ENCODE data around the gene MRPL2.
"Not testable (repeated sequence)": the region's sequence is repeated elsewhere in the genome, so short reads cannot be mapped to it uniquely, and the experiment has no call there.

MRPL2 gene

DNA sequence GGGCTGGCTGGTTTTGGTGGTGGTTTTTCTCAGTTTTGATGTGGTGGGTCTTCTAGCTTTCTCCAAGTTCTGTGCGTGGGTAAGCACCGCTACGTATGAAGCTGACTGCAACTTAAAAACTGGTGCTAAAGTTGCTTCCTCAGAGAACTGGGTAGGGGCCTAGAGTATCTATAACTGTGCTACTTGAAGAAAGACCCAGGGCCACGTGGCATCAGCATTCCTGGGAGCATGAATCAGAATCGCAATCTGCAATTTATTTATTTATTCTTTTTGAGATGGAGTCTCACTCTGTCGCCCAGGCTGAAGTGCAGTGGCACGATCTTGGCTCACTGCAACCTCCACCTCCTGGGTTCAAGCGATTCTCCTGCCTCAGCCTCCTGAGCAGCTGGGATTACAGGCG lies 22.7 kb upstream of the MRPL2 start:
- not testable (repeated sequence) for DNase-seq (ENCODE audit: low read depth, low spot score); H3K4me1 ChIP-seq (ENCODE audit: control insufficient read depth, insufficient read depth, low read length); H3K9me3 ChIP-seq (ENCODE audit: control insufficient read depth, insufficient read depth, low read length); H3K4me3 ChIP-seq (ENCODE audit: low read length); H3K27ac ChIP-seq (ENCODE audit: low read length); H3K36me3 ChIP-seq (ENCODE audit: control insufficient read depth, insufficient read depth, low read length); H3K27me3 ChIP-seq (ENCODE audit: control insufficient read depth, insufficient read depth, low read length)
- WGBS (ENCODE audit: insufficient coverage, insufficient read length) = no CpG with 5 or more reads among the region's 9 CpGs

GRCh38 chr6:43081043-43081442 lies 21.8 kb upstream of the MRPL2 start:
- H3K4me1 ChIP-seq (ENCODE audit: control insufficient read depth, insufficient read depth, low read length) = peaks cover 6% of the 10 kb centered on the region
- no peaks in the 10 kb centered on the region for H3K36me3 ChIP-seq (ENCODE audit: control insufficient read depth, insufficient read depth, low read length)
- no peak overlapping the region for H3K27ac ChIP-seq (ENCODE audit: low read length)
- no peaks in the 10 kb centered on the region for H3K9me3 ChIP-seq (ENCODE audit: control insufficient read depth, insufficient read depth, low read length)
- no peaks in the 10 kb centered on the region for H3K27me3 ChIP-seq (ENCODE audit: control insufficient read depth, insufficient read depth, low read length)
- H3K4me3 ChIP-seq (ENCODE audit: low read length) = no peak overlapping the region
- no peak for DNase-seq (ENCODE audit: low read depth, low spot score)
- WGBS (ENCODE audit: insufficient coverage, insufficient read length) = no CpG with 5 or more reads among the region's 4 CpGs

DNA sequence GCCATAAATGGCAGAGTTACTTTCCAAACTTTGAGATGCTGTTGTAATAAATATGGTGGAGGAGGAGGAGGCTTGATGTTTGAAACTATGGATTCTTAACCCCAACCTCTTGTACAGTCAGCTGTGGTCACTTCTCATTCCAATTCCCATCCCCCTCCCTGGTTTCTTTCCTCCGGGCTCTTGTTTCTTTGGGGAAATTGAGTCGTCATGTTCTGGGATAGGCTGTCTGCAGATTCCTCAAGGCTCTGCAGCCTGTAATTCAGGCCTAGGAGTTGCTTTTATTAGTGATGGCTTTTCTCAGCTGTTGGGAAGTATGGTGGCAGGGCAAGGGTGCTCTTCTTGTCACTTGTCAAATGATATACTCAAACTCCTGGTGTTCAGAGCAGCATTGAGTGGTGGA lies 19.5 kb upstream of the MRPL2 start:
- Histone ChIP-seq H3K27ac (ENCODE audit: low read length) (no peak overlapping the region), H3K4me1 (ENCODE audit: control insufficient read depth, insufficient read depth, low read length) (peaks cover 9% of the 10 kb centered on the region), H3K27me3 (ENCODE audit: control insufficient read depth, insufficient read depth, low read length) (no peaks in the 10 kb centered on the region), H3K4me3 (ENCODE audit: low read length) (no peak overlapping the region), H3K9me3 (ENCODE audit: control insufficient read depth, insufficient read depth, low read length) (no peaks in the 10 kb centered on the region), H3K36me3 (ENCODE audit: control insufficient read depth, insufficient read depth, low read length) (no peaks in the 10 kb centered on the region)
- no CpG with 5 or more reads among the region's 2 CpGs for WGBS (ENCODE audit: insufficient coverage, insufficient read length)
- no peak for DNase-seq (ENCODE audit: low read depth, low spot score)

- H3K4me3 ChIP-seq (ENCODE audit: low read length) = no peak overlapping the region
- WGBS (ENCODE audit: insufficient coverage, insufficient read length) = no CpG with 5 or more reads among the region's 6 CpGs
Measured at GRCh38 chr6:43077981-43078511, 18.8 kb upstream of the MRPL2 start.

DNA sequence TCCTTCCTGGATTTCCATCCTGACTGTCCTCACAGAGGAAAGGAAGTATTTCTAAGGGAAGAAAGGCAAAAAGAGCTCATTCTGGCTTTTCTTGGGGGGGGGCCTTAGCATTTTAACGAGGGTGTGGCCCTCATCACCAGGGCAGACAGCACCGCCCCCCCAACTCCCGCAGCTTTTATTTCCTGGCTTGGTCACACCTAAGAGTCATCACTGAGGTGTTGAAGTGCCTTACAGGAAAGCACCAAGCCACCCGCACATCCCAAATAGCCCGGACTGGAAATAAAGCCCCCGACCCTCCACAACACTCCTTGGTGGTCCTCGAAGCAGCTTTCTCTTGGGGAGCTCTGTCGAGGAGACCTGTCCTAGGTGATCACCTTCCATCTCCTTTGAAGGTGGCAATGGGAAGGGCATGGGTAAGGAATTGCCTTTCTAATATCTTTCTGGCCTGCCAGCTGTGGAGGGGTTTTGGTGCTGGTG lies 18.1 kb upstream of the MRPL2 start:
- DNase-seq (ENCODE audit: low read depth, low spot score) = no peak
- Histone ChIP-seq H3K9me3 (ENCODE audit: control insufficient read depth, insufficient read depth, low read length) (no peaks in the 10 kb centered on the region), H3K27ac (ENCODE audit: low read length) (no peak overlapping the region), H3K36me3 (ENCODE audit: control insufficient read depth, insufficient read depth, low read length) (no peaks in the 10 kb centered on the region), H3K4me1 (ENCODE audit: control insufficient read depth, insufficient read depth, low read length) (peaks cover 8% of the 10 kb centered on the region), H3K4me3 (ENCODE audit: low read length) (peak overlapping the region; percentile 93; the same call in 1 of the 2 replicates), H3K27me3 (ENCODE audit: control insufficient read depth, insufficient read depth, low read length) (no peaks in the 10 kb centered on the region)
- WGBS (ENCODE audit: insufficient coverage, insufficient read length) = no CpG with 5 or more reads among the region's 8 CpGs

More at GRCh38 chr6:43077981-43078511, 18.8 kb upstream of the MRPL2 start:
- H3K9me3 ChIP-seq (ENCODE audit: control insufficient read depth, insufficient read depth, low read length) = no peaks in the 10 kb centered on the region
- DNase-seq (ENCODE audit: low read depth, low spot score) = no peak
- H3K27ac ChIP-seq (ENCODE audit: low read length) = no peak overlapping the region
- H3K36me3 ChIP-seq (ENCODE audit: control insufficient read depth, insufficient read depth, low read length) = no peaks in the 10 kb centered on the region
- no peaks in the 10 kb centered on the region for H3K27me3 ChIP-seq (ENCODE audit: control insufficient read depth, insufficient read depth, low read length)
- peaks cover 8% of the 10 kb centered on the region for H3K4me1 ChIP-seq (ENCODE audit: control insufficient read depth, insufficient read depth, low read length)

GRCh38 chr6:43076464-43077332 lies 17.5 kb upstream of the MRPL2 start:
- Histone ChIP-seq H3K27me3 (ENCODE audit: control insufficient read depth, insufficient read depth, low read length) (no peaks in the 10 kb centered on the region), H3K36me3 (ENCODE audit: control insufficient read depth, insufficient read depth, low read length) (no peaks in the 10 kb centered on the region; the same call in 1 of the 2 replicates), H3K27ac (ENCODE audit: low read length) (no peak overlapping the region), H3K4me1 (ENCODE audit: control insufficient read depth, insufficient read depth, low read length) (peaks cover 8% of the 10 kb centered on the region), H3K4me3 (ENCODE audit: low read length) (peak overlapping the region; percentile 93), H3K9me3 (ENCODE audit: control insufficient read depth, insufficient read depth, low read length) (no peaks in the 10 kb centered on the region)
- no peak for DNase-seq (ENCODE audit: low read depth, low spot score)
- WGBS (ENCODE audit: insufficient coverage, insufficient read length) = no CpG with 5 or more reads among the region's 72 CpGs

GRCh38 chr6:43075670-43076463 lies 16.6 kb upstream of the MRPL2 start, which contains the start of gene PTK7:
TSS of gene PTK7 (plus strand) at chr6:43076314. CDS start at chr6:43076489, 175 bp downstream.
- DNase-seq (ENCODE audit: low read depth, low spot score) = peak; percentile 72
- Histone ChIP-seq H3K27me3 (ENCODE audit: control insufficient read depth, insufficient read depth, low read length) (no peaks in the 10 kb centered on the region), H3K36me3 (ENCODE audit: control insufficient read depth, insufficient read depth, low read length) (no peaks in the 10 kb centered on the region; the same call in 1 of the 2 replicates), H3K4me3 (ENCODE audit: low read length) (peak within 1 kb of the TSS; percentile 93), H3K9me3 (ENCODE audit: control insufficient read depth, insufficient read depth, low read length) (no peaks in the 10 kb centered on the region), H3K4me1 (ENCODE audit: control insufficient read depth, insufficient read depth, low read length) (peaks cover 8% of the 10 kb centered on the region), H3K27ac (ENCODE audit: low read length) (no peak within 1 kb of the TSS)
- WGBS (ENCODE audit: insufficient coverage, insufficient read length) = no CpG with 5 or more reads among the region's 60 CpGs

GRCh38 chr6:43074847-43075669 lies 15.8 kb upstream of the MRPL2 start:
- Histone ChIP-seq H3K4me3 (ENCODE audit: low read length) (no peak overlapping the region; the same call in 1 of the 2 replicates), H3K27me3 (ENCODE audit: control insufficient read depth, insufficient read depth, low read length) (no peaks in the 10 kb centered on the region), H3K4me1 (ENCODE audit: control insufficient read depth, insufficient read depth, low read length) (peaks cover 8% of the 10 kb centered on the region), H3K36me3 (ENCODE audit: control insufficient read depth, insufficient read depth, low read length) (no peaks in the 10 kb centered on the region; the same call in 1 of the 2 replicates), H3K9me3 (ENCODE audit: control insufficient read depth, insufficient read depth, low read length) (no peaks in the 10 kb centered on the region), H3K27ac (ENCODE audit: low read length) (no peak overlapping the region)
- no peak for DNase-seq (ENCODE audit: low read depth, low spot score)
- WGBS (ENCODE audit: insufficient coverage, insufficient read length) = no CpG with 5 or more reads among the region's 6 CpGs

DNA sequence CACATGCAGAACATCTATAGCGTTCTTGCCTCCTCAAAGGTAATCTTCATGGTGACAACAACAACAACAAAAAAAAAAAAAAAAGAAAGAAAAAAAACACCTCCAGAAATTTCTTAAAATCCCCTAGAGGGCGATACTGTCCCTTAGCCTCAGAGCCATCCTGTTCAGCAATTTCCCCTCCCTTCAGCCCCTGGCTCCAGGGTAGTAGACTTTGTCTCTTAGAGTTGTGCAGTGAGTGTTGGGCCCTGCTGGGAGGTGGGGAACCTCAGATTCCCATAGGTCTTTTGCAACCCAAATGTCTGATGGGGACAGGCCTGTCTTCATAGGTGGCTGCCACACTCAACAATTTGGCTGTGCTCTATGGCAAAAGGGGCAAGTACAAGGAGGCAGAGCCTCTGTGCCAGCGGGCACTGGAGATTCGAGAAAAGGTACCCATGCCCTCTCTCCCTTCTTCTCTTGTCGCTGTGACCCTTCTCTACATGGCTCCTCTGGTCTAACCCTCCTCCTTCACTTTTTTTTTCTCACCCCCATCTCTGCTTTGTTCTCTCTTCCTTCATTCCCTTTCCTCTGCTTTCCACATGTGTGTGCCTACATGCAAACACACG lies 10.9 kb upstream of the MRPL2 start:
- DNase-seq (ENCODE audit: low read depth, low spot score) = no peak
- H3K27ac ChIP-seq (ENCODE audit: low read length) = no peak overlapping the region
- peaks cover 4% of the 10 kb centered on the region for H3K36me3 ChIP-seq (ENCODE audit: control insufficient read depth, insufficient read depth, low read length)
- WGBS (ENCODE audit: insufficient coverage, insufficient read length) = no CpG with 5 or more reads among the region's 6 CpGs
- no peaks in the 10 kb centered on the region for H3K9me3 ChIP-seq (ENCODE audit: control insufficient read depth, insufficient read depth, low read length)
- H3K27me3 ChIP-seq (ENCODE audit: control insufficient read depth, insufficient read depth, low read length) = no peaks in the 10 kb centered on the region
- no peak overlapping the region for H3K4me3 ChIP-seq (ENCODE audit: low read length)
- peaks cover 2% of the 10 kb centered on the region for H3K4me1 ChIP-seq (ENCODE audit: control insufficient read depth, insufficient read depth, low read length)

Measured in iPS DF 6.9 (cell line).